ENCODE data around the gene DIP2A.
A peak's percentile ranks its signal among the peaks of the same experiment; 100 is the strongest.
"Not testable (repeated sequence)": the region's sequence is repeated elsewhere in the genome, so short reads cannot be mapped to it uniquely, and the experiment has no call there.

Gene DIP2A

GRCh38 chr21:46559291-46559983, 100.7 kb downstream of the DIP2A start:
- DNase-seq = no peak

DNA sequence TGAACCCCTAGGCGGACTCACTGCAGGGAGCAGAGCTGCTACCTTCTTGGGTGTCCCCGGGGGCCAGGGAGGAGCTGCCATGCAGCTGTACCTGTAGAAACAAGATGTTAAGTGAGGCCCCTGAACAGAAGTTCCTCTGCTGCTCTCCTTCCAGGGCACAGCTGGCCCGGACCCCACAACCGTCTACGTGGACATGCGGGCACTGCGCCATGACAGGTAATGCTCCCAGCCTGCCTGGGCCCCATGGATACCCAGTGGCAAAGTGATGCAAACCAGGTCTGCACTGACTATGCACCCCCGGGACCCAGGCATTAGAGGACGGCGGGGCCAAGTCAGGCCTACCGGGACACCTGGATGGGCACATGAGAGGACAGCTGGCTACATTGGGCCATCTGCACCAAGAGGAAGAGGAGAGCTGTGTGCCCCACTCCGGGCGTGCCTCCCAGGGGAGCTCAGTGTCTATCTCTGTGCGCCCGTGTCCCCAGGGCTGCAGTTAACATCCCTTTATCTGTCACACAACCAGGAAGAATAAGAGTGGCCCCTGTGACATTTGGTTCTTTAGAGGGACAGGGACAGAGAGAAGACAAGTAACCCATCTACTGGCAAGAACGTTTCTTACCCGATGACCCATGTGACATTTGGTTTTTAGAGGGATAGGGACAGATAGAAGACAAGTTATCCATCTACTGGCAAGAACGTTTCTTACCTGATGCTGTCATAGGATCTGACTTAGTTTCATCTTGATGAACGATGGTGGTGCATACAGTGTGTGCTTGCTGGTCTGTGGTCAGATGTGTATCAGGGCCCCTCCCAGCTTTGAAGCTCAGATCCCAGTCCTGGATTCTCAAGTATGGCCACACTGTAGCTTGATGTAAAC, 102.1 kb downstream of the DIP2A start:
- no peak for DNase-seq

DNA sequence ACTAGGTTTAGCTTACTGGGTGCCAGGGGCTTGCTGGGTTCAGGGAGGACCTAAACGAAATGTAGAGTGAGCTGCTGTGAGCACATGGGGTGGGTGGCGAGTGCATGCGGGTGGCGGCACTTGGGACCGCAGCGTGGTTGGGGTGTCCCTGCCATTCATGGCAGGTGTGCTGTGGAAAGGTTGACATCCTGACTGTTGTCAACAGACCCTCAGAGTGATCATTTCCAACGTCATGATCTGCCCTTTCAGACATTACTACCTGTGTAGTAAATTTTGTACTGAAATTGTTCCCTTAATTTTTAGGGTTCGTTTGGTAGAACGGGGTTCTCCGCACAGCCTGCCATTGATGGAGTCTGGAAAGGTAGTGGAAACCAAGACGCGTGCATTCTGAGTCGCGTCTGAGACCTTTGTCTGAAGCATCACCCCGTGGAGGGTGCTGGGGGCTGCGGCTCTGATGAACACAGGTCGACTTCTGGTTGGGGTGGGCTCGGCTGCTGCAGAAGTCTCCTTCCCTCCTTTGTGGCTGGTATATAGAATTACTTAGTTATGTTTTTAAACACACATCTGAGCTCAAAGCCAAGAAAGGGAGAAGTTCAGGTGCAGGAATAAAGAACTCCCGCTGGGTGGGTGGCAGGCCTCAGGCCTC, 102.9 kb downstream of the DIP2A start:
- no peak for DNase-seq

DNA sequence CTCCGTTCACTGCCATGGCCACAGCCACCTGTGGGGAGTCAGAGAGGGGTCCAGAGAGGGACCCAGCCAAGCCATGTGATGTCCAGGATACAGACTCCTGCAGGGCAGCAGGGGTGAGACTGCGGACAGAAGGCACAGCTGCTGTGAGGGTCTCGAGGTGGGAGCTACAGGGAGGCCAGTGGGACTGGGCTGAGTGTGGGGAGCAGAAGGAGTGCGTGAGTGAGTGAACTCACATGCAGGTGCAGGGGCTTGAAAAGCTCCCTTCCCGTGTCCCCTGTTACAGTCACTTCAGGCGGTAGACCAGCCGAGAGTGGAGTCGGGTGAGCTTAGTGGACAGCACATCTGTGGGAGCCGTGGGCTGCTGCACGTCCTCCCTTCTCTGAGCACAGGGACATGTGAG, 103.8 kb downstream of the DIP2A start:
- DNase-seq = no peak

GRCh38 chr21:46562964-46563607, 104.4 kb downstream of the DIP2A start:
- no peak for DNase-seq

DNA sequence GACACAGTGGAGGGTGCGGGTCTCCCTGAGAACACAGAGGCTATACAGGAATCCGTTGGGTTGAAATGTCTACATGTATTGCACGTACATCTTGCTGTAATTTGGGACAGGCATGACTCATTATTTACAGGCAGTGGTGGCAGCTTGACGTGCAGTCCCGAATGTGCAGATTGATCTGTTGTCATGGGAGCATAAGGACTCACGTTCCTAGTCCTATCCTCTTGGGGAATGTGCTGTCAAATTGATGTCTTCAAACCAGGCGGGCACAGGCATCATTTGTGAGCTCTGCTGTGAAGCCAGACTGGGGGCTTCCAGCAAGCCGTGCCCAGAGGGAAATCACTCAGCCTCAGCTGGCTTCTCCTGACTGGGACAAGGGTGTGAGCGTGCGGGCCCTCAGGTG, 105.7 kb downstream of the DIP2A start:
- DNase-seq = no peak

- DNase-seq = no peak
Measured at GRCh38 chr21:46567348-46567747, 108.7 kb downstream of the DIP2A start.

DNA sequence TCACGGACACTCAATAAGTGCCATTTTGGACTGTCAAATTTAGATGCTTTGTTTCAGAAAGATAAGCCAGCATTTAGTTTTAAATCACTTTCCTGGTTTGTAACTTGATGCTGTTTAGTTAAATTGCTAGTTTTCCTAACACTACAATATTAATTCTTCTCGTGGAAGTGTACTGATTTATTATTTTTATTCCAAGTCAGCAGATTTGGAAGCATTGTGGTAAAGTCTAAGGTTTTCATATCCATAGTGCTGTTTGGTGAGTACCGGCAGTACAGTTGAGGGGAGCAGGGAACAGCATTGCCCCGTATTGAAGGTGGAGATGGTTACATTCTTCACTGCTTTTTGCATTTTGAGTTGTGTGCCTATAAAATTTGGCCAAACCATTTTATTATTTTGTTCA, 109.9 kb downstream of the DIP2A start:
- no peak for DNase-seq

- no peak for DNase-seq
Measured at GRCh38 chr21:46569081-46569480, 110.4 kb downstream of the DIP2A start.

- no peak for DNase-seq
Measured at GRCh38 chr21:46570119-46570518, 111.4 kb downstream of the DIP2A start.

GRCh38 chr21:46570631-46571030, 111.9 kb downstream of the DIP2A start:
- DNase-seq = no peak

- no peak for DNase-seq
Measured at GRCh38 chr21:46572850-46573249, 114.2 kb downstream of the DIP2A start.

- DNase-seq = not testable (repeated sequence)
Measured at GRCh38 chr21:46577786-46578185, 119.1 kb downstream of the DIP2A start.

DNA sequence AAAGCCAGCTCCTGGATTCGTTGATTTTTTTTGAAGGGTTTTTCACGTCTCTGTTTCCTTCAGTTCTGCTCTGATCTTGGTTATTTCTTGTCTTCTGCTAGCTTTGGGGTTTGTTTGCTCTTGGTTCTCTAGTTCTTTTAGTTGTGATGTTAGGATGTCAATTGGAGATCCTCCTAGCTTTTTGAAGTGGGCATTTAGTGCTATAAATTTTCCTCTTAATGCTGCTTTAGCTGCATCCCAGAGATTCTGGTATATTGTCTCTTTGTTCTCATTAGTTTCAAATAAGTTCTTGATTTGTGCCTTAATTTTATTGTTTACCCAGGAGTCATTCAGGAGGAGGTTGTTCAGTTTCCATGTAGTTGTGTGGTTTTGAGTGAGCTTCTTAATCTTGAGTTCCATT, 120.7 kb downstream of the DIP2A start:
- DNase-seq = not testable (repeated sequence)

DNA sequence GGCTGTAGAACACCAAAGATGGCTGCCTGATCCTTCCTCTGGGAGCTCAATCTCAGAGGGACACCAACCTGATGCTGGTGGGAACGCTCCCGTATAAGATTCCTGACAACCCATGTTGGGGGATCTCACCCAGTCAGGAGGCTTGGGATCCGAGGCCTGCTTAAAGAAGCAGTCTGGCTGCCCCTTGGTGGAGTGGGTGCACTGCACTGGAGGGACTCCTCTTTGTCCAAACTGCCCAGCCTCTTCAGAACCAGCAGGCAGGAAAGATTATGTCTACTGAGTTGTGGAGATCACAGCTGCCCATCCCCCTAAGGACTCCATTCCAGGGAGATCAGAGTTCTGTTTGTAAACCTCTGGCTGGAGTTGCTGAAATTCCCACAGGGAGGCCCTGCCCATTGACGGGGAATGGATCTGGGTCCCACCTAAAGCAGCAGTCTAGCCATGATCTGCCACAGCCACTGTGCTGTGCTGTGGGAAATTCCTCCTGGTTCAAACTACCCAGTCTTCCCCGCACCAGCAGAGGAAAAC, 123.2 kb downstream of the DIP2A start:
- DNase-seq = no peak

GRCh38 chr21:46585191-46585953, 126.7 kb downstream of the DIP2A start:
- peak; percentile 39 for DNase-seq

DNA sequence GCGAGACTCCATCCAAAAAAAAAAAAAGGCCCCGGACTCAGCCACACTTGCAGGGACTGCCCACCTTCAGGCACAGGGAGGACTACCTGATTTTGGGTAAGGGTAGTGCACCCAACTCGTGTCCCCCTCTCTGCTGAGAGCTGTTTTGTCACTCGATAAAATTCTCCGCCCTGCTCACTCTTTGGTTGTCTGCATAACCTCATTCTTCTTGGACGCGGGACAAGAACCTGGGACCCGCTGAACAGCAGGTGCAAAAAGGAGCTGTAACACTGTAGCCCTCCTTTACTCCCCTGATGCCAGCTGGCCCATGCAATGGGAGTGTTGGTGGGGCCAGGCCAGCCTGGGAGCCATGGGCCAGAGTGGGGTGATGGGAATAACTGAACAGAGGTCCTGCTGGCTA, 135.6 kb downstream of the DIP2A start:
- no peak for DNase-seq

GRCh38 chr21:46596201-46596600, 137.5 kb downstream of the DIP2A start:
- DNase-seq = no peak

- DNase-seq = no peak
Measured at GRCh38 chr21:46597031-46597430, 138.3 kb downstream of the DIP2A start.

DNA sequence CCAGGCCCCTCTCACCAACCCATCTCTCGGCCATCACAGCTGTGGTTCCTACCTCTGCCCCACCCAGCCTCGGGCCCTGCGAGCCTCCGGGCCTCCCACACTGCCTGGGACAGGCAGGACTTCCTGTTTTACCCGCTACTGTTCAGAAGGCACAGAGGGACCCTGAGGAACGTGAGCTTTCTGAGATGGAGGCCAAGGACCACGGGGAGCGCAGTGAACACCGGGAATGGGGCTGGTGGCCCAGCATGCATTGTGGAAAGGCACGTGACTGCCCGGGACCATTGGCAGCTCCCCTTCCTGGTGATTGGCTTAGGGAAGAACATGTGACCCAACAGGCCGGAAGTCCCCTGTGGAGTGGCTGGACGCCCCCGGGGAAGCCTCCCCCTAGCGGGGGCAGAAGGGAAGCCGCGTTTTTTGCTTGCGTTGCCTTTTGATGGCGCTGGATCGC, 139.2 kb downstream of the DIP2A start:
- DNase-seq = no peak

GRCh38 chr21:46598581-46599572, 140.2 kb downstream of the DIP2A start:
- DNase-seq = peak; percentile 22
